Ascending aorta (tissue), 2 donors: ENCODE measurements around the gene CATSPERE. TPM values are rescaled to one million over a fixed set of nuclear protein-coding genes. Genes with fewer than 3 reads are reported as not detected.
A peak's percentile ranks its signal among the peaks of the same experiment; 100 is the strongest.

Experiments
- DNase-seq, 2 donors: peaks; one replicate each; pipeline ENCODE4 v3.0.0-alpha.2; 2019; ENCODE audit warnings: low spot score in 2 of 2
- H3K27ac ChIP-seq, 2 donors: fragments of 200-600 bp; sonication (generic); one replicate each; pipeline ENCODE4 v1.5.1; 2016 to 2017; ENCODE audit warnings: mild to moderate bottlenecking in 1 of 2
- H3K27me3 ChIP-seq: fragments of 200-600 bp; sonication (generic); one replicate; pipeline ENCODE4 v1.5.1; 2017
- H3K36me3 ChIP-seq, 2 donors: fragments of 200-600 bp; sonication (generic); one replicate each; pipeline ENCODE4 v1.5.1; 2016
- H3K4me1 ChIP-seq, 2 donors: fragments of 200-600 bp; sonication (generic); one replicate each; pipeline ENCODE4 v1.5.1; 2016 to 2017; ENCODE audit warnings: mild to moderate bottlenecking in 1 of 2
- H3K4me3 ChIP-seq, 2 donors: fragments of 200-600 bp; sonication (generic); one replicate each; pipeline ENCODE4 v1.5.1; 2016 to 2017; ENCODE audit warnings: mild to moderate bottlenecking in 1 of 2
- H3K9me3 ChIP-seq, 2 donors: fragments of 200-600 bp; sonication (generic); one replicate each; pipeline ENCODE4 v1.5.1; 2016
- CTCF ChIP-seq, 3 experiments: fragments of 200-600 bp in 2 of 3; fragments of 450-650 bp in 1 of 3; sonication (generic) in 2 of 3; IDR thresholded peaks; one replicate each; pipeline ENCODE4 v1.5.1; 2016 to 2019; ENCODE audit warnings: antibody characterized with exemption in 3 of 3, mild to moderate bottlenecking in 1 of 3, moderate library complexity in 1 of 3
- intact Hi-C: fragments of 100-400 bp; cut with DNase I; formaldehyde crosslinking; loops from one replicate; pipeline ENCODE4 v1.15.1; 2023
- total RNA-seq: library from RNA; depleted of rRNA; stranded (reverse); fragments of >200 nt; gene quantifications from one replicate; pipeline ENCODE4 v1.1.0, GENCODE V29; 2016

CATSPERE gene
- total RNA-seq, 1 donor from 2014 or later: not detected

GRCh38 chr1:244599937-244600350, 138.9 kb downstream of the CATSPERE start:
- no peaks in the 10 kb centered on the region for H3K9me3 ChIP-seq
- no peaks in the 10 kb centered on the region for H3K36me3 ChIP-seq
- DNase-seq: peak; percentile 18 to 76
- no peaks in the 10 kb centered on the region for H3K27me3 ChIP-seq
- H3K4me1 ChIP-seq: no peaks in the 10 kb centered on the region
- peak overlapping the region in 1 of 2 donors; percentile 45 for H3K27ac ChIP-seq
- TF ChIP-seq CTCF (IDR thresholded peaks at IDR 0.05): no peak
- H3K4me3 ChIP-seq: peak overlapping the region in 1 of 2 donors; percentile 21
- intact Hi-C loops: loop anchor here (2.0 to 5.0 kb wide), 3 partner anchors 72 to 372 kb away; partner anchors contain the start of gene ADSS2

GRCh38 chr1:244601336-244601735, 140.3 kb downstream of the CATSPERE start:
- Histone ChIP-seq H3K27ac (no peak overlapping the region), H3K4me3 (no peak overlapping the region), H3K36me3 (no peaks in the 10 kb centered on the region), H3K27me3 (no peaks in the 10 kb centered on the region), H3K4me1 (no peaks in the 10 kb centered on the region), H3K9me3 (no peaks in the 10 kb centered on the region)
- no peak for DNase-seq
- intact Hi-C loops: loop anchor here (2.0 to 5.0 kb wide), 2 partner anchors 71 to 151 kb away; partner anchors contain the start of gene ADSS2
- TF ChIP-seq CTCF (IDR thresholded peaks at IDR 0.05): no peak

DNA sequence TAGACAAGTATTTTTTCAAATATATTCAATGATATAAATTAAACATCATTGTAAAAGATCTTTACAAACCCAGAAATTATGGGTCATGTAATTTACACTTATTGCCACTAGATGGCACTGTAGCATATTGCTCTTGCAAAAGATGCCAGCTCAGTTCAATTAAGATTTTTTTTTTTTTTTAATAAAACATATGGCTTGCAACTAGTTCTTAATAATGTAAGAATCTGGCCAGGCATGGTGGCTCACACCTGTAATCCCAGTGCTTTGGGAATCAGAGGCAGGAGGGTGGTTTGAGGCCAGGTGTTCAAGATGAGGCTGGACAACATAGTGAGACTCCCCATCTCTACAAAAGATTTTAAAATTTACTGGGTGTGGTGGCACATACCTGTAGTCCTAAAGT, 142.4 kb downstream of the CATSPERE start:
- intact Hi-C loops: loop anchor here (1.0 to 5.0 kb wide), 3 partner anchors 47 to 193 kb away; no protein-coding TSS in a partner anchor
- H3K27me3 ChIP-seq: no peaks in the 10 kb centered on the region
- H3K4me1 ChIP-seq: no peaks in the 10 kb centered on the region
- H3K36me3 ChIP-seq: no peaks in the 10 kb centered on the region
- TF ChIP-seq CTCF (IDR thresholded peaks at IDR 0.05): peak; percentile 78 to 88 (median 80)
- H3K4me3 ChIP-seq: no peak overlapping the region
- no peak overlapping the region for H3K27ac ChIP-seq
- DNase-seq: no peak
- H3K9me3 ChIP-seq: no peaks in the 10 kb centered on the region

- intact Hi-C loops: loop anchor here (2.0 kb wide), 1 partner anchor 437 kb away; no protein-coding TSS in a partner anchor
- no peak for TF ChIP-seq CTCF (IDR thresholded peaks at IDR 0.05)
- Histone ChIP-seq H3K9me3 (no peaks in the 10 kb centered on the region), H3K27me3 (no peaks in the 10 kb centered on the region), H3K4me3 (no peak overlapping the region), H3K27ac (no peak overlapping the region), H3K4me1 (no peaks in the 10 kb centered on the region), H3K36me3 (no peaks in the 10 kb centered on the region)
- DNase-seq: no peak
Observed at GRCh38 chr1:244605835-244606370, 144.8 kb downstream of the CATSPERE start.

GRCh38 chr1:244614113-244614836, 153.2 kb downstream of the CATSPERE start:
- H3K4me1 ChIP-seq: no peaks in the 10 kb centered on the region
- no peaks in the 10 kb centered on the region for H3K27me3 ChIP-seq
- no peak for DNase-seq
- no peaks in the 10 kb centered on the region for H3K9me3 ChIP-seq
- no peak overlapping the region for H3K4me3 ChIP-seq
- no peak overlapping the region for H3K27ac ChIP-seq
- intact Hi-C loops: no loop called here
- no peak for TF ChIP-seq CTCF (IDR thresholded peaks at IDR 0.05)
- no peaks in the 10 kb centered on the region for H3K36me3 ChIP-seq
